ENCODE data around the gene TMEM167A. TPM values are rescaled to one million over a fixed set of nuclear protein-coding genes. Genes with fewer than 3 reads are reported as not detected.

TMEM167A gene
- total and polyA plus RNA-seq, 5 donors, result 27.9 to 78.0 (median 55.0) TPM

DNA sequence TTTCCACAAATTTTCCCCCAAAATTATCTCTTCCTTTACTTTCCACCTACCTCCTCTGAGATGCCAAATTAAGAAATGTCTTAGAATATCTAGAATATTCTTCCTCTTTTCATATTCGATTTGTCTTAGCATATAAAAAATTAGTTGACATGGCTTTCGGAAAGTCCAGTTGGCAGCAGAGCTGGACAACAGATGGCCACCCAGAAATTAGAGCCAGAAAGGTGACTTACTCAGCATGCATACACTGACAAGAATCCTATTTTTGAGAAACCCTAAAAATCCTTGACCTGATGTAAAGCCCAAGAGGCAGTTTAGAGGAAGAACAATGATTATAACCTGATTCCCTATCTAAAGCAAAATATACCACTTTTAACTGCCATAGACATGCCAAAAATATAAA, 22.0 kb downstream of the TMEM167A start:
- ATAC-seq (no peak), DNase-seq (no peak)
- Histone ChIP-seq H3K4me3 (ENCODE audit: low read length) (no peak overlapping the region), H3K27me3 (ENCODE audit: control insufficient read depth, insufficient read depth) (no peaks in the 10 kb centered on the region), H3K4me1 (ENCODE audit: control insufficient read depth, insufficient read depth, low read length) (peaks cover 2% of the 10 kb centered on the region), H3K27ac (ENCODE audit: low read length) (no peak overlapping the region), H3K9me3 (ENCODE audit: control insufficient read depth, low read length) (no peaks in the 10 kb centered on the region)
- WGBS, result 72% methylated on average over 2 of the region's 2 CpGs
- intact Hi-C loops (cut with DNase I), result no loop called here

DNA sequence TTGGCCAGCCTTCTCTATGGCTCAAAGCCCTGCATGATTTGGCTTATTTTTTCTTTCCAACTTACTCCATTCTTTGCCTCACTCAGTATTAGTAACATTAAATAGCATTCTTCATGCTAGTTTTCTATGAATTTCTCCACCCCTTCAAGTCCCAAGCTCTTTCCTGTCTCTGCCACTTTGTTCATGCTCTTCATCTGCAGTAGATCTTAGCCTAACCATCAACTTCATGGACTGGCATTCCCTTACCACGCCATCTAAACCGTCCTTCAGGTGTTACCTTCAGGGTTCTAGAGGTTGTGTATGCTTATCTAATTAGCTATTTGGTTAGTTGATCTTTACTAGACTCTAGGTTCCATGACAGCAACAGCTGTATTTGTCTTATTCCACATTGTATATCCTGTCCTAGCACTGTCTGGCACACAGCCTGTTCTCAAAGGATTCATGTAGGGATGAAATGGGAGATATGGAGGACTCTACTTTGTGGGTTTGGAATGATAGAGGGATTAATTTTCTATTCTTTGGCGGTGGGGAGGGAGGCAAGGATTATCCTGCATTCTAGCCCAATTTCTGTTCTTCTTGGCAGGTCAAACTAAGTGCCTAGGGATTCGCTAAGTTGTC, 26.4 kb downstream of the TMEM167A start:
- DNase-seq, result no peak
- Histone ChIP-seq H3K27ac (ENCODE audit: low read length) (no peak overlapping the region), H3K4me3 (ENCODE audit: low read length) (no peak overlapping the region), H3K27me3 (ENCODE audit: control insufficient read depth, insufficient read depth) (no peaks in the 10 kb centered on the region), H3K4me1 (ENCODE audit: control insufficient read depth, insufficient read depth, low read length) (no peaks in the 10 kb centered on the region), H3K9me3 (ENCODE audit: control insufficient read depth, low read length) (no peaks in the 10 kb centered on the region)
- intact Hi-C loops (cut with DNase I), result no loop called here
- no peak for ATAC-seq
- WGBS, result 87% methylated on average over 4 of the region's 4 CpGs

DNA sequence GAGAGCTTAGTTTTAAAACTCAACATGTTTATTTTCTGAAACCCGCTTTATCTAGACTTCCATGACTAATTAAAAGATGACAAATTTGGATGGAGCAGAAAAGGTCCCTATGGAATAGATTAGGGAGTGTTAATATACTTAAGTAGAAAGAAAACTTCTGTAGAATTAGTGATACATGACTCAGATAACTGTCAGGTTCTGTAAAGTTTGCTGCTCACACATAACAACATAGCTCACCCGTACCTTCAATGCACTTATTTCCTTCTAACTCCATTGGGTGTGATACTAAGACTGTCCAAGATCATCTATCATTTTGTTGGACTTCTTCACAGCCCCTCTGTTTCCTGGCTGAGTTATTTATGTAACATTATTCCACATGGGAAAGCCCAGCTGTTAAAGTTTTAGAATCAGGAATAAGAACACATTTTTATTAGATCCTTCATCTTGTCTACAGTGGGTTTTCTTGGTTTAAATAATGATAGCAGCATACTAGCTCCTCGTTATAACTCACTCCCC, 27.8 kb downstream of the TMEM167A start:
- 60% methylated on average over 3 of the region's 3 CpGs for WGBS
- intact Hi-C loops (cut with DNase I), result no loop called here
- Histone ChIP-seq H3K27ac (ENCODE audit: low read length) (no peak overlapping the region), H3K4me3 (ENCODE audit: low read length) (no peak overlapping the region), H3K27me3 (ENCODE audit: control insufficient read depth, insufficient read depth) (no peaks in the 10 kb centered on the region), H3K4me1 (ENCODE audit: control insufficient read depth, insufficient read depth, low read length) (no peaks in the 10 kb centered on the region), H3K9me3 (ENCODE audit: control insufficient read depth, low read length) (no peaks in the 10 kb centered on the region)
- ATAC-seq (peak in 1 of 2 donors; percentile 21), DNase-seq (no peak)

DNA sequence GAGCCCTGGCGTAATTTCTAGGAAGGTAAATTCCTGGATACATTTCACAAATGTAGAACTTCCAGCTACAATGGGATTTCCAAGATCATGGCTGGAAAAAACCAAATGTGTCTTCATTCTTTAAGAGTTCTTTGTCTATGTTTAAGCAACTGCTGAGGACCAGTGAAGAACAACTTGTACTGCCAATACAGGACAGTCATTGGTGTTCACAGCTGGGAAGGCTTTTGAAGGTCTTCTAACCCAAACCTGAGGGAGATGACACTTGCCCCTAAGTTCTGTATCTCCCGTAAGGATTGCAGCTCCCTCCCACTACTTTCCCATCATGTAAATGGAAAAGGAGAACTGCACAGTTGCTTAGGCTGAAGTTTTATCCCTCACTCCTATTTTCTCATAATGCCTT, 28.4 kb downstream of the TMEM167A start:
- H3K9me3 ChIP-seq (ENCODE audit: control insufficient read depth, low read length), result no peaks in the 10 kb centered on the region
- no peaks in the 10 kb centered on the region for H3K27me3 ChIP-seq (ENCODE audit: control insufficient read depth, insufficient read depth)
- intact Hi-C loops (cut with DNase I), result no loop called here
- H3K27ac ChIP-seq (ENCODE audit: low read length), result no peak overlapping the region
- no peaks in the 10 kb centered on the region for H3K4me1 ChIP-seq (ENCODE audit: control insufficient read depth, insufficient read depth, low read length)
- WGBS, result 76% methylated on average over 2 of the region's 2 CpGs
- ATAC-seq (no peak), DNase-seq (no peak)
- no peak overlapping the region for H3K4me3 ChIP-seq (ENCODE audit: low read length)

DNA sequence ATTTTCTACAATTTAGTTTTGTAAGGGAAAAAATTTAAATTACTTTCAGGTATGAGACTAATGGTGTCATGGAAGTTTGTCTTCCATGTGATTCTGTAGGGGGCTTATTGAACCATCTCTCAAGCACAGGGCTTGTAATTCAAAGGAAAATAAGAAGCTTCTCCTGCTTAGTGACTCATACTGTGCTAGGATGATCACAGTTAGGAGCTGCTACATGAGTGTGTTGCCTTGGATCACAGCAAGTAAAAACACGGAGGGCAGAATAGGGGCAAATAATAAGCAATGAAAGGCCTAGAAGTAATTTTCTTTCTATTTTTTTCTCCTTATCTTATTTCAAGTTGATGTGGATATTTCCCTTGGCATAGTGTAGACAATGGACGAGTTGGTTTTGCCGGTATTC, 28.9 kb downstream of the TMEM167A start:
- WGBS, result 50% methylated on average over 3 of the region's 3 CpGs
- DNase-seq, result no peak
- ATAC-seq, result peak; percentile 38 to 58
- no peaks in the 10 kb centered on the region for H3K4me1 ChIP-seq (ENCODE audit: control insufficient read depth, insufficient read depth, low read length)
- no peaks in the 10 kb centered on the region for H3K9me3 ChIP-seq (ENCODE audit: control insufficient read depth, low read length)
- intact Hi-C loops (cut with DNase I), result no loop called here
- no peak overlapping the region for H3K27ac ChIP-seq (ENCODE audit: low read length)
- no peaks in the 10 kb centered on the region for H3K27me3 ChIP-seq (ENCODE audit: control insufficient read depth, insufficient read depth)
- H3K4me3 ChIP-seq (ENCODE audit: low read length), result no peak overlapping the region

DNA sequence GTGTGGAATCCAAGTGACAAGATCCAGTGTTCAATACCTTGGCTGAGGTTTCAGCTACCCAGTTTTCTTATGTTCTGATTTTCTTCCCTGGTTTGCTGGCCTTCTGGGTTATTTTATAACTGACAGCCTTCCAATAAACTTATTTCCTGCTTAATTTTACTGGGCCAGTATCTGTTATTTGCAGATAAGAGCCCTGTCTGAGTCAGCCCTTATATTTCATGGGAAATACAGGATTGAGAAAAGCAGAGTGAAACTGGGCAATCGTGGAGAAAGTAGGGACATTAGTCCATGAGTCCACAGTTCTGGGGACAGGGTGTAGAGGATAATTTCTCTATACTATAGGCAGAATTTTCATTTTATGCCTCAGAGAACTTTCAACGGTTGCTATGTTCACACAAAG, 32.3 kb downstream of the TMEM167A start:
- Histone ChIP-seq H3K4me3 (ENCODE audit: low read length) (no peak overlapping the region), H3K4me1 (ENCODE audit: control insufficient read depth, insufficient read depth, low read length) (no peaks in the 10 kb centered on the region), H3K27me3 (ENCODE audit: control insufficient read depth, insufficient read depth) (no peaks in the 10 kb centered on the region), H3K9me3 (ENCODE audit: control insufficient read depth, low read length) (no peaks in the 10 kb centered on the region), H3K27ac (ENCODE audit: low read length) (no peak overlapping the region)
- 48% methylated on average over 2 of the region's 2 CpGs for WGBS
- intact Hi-C loops (cut with DNase I), result no loop called here
- no peak for DNase-seq
- peak; percentile 37 to 48 for ATAC-seq

DNA sequence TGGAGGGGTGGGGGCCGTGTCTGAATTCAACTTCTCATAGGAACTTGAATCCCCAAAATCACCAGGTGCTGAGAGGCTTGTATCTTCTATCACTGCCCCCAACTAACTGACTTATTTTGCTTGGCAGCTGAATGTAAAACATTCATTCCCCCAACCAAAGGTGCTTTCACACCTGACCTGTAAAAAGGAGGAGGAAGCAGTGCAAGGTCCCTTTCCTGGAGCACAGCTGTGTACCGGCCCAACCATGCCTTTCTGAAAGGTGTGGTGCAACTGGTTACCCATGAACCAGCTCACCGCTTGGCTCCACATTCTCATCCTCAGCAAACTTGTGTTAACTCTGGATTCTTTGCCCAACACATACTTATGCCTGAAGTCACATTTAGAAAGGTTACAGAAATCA, 34.7 kb downstream of the TMEM167A start:
- 92% methylated on average over 3 of the region's 3 CpGs for WGBS
- Histone ChIP-seq H3K27ac (ENCODE audit: low read length) (no peak overlapping the region), H3K4me3 (ENCODE audit: low read length) (no peak overlapping the region), H3K27me3 (ENCODE audit: control insufficient read depth, insufficient read depth) (no peaks in the 10 kb centered on the region), H3K9me3 (ENCODE audit: control insufficient read depth, low read length) (no peaks in the 10 kb centered on the region), H3K4me1 (ENCODE audit: control insufficient read depth, insufficient read depth, low read length) (no peaks in the 10 kb centered on the region)
- intact Hi-C loops (cut with DNase I), result no loop called here
- ATAC-seq (no peak), DNase-seq (no peak)

DNA sequence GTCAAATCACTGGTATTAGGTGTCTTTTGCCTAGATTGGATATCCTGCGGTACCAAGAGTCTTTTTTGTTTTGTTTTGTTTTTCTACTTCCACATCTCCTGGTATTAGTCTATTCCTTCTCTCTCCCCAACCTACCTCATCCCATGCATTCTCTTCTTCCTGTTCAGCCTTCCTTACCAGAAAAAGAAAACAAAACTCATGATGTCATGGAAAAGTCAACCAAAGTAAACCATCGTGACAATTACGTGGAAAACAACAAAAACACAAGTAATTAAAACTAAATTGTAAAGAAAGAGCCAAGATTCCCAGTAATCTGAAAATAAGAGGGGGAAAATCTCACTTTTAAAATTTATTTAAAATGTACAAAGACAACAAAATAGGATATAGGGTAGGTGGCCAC, 38.3 kb downstream of the TMEM167A start:
- Histone ChIP-seq H3K4me1 (ENCODE audit: control insufficient read depth, insufficient read depth, low read length) (no peaks in the 10 kb centered on the region), H3K27ac (ENCODE audit: low read length) (no peak overlapping the region), H3K4me3 (ENCODE audit: low read length) (no peak overlapping the region), H3K9me3 (ENCODE audit: control insufficient read depth, low read length) (no peaks in the 10 kb centered on the region), H3K27me3 (ENCODE audit: control insufficient read depth, insufficient read depth) (no peaks in the 10 kb centered on the region)
- intact Hi-C loops (cut with DNase I), result no loop called here
- 91% methylated on average over 3 of the region's 3 CpGs for WGBS
- DNase-seq (no peak), ATAC-seq (no peak)

DNA sequence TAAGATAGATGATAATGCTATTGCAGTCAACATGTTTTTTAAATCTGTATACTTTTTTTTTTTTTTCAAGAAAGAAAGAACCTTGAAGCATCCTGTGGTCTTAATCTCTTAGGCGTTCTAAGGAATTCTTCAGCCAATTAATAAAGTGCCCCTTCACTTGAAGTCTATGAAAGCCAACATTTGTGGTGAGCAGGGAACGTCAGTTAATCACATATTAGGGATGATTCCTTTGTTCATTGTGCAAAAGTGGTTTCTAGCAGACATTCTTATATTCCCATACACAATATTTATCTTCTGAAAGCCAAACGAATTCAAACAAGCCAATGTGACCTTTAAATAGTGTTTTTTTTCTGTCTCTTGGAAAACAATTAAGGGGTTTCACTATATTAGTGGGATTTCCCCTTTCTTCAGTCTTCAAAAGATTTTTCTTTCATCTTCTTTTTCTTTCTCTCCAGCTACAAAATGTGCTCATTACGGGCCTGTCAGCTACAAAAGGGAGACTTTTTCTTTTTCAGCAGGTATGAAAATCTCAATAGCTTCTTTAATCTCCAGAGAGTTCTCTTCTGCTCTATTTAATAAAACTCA, 40.1 kb downstream of the TMEM167A start:
- H3K27ac ChIP-seq (ENCODE audit: low read length), result no peak overlapping the region
- 59% methylated on average over 4 of the region's 4 CpGs for WGBS
- H3K27me3 ChIP-seq (ENCODE audit: control insufficient read depth, insufficient read depth), result no peaks in the 10 kb centered on the region
- no peaks in the 10 kb centered on the region for H3K4me1 ChIP-seq (ENCODE audit: control insufficient read depth, insufficient read depth, low read length)
- intact Hi-C loops (cut with DNase I), result no loop called here
- DNase-seq (no peak), ATAC-seq (no peak)
- H3K9me3 ChIP-seq (ENCODE audit: control insufficient read depth, low read length), result no peaks in the 10 kb centered on the region
- no peak overlapping the region for H3K4me3 ChIP-seq (ENCODE audit: low read length)

DNA sequence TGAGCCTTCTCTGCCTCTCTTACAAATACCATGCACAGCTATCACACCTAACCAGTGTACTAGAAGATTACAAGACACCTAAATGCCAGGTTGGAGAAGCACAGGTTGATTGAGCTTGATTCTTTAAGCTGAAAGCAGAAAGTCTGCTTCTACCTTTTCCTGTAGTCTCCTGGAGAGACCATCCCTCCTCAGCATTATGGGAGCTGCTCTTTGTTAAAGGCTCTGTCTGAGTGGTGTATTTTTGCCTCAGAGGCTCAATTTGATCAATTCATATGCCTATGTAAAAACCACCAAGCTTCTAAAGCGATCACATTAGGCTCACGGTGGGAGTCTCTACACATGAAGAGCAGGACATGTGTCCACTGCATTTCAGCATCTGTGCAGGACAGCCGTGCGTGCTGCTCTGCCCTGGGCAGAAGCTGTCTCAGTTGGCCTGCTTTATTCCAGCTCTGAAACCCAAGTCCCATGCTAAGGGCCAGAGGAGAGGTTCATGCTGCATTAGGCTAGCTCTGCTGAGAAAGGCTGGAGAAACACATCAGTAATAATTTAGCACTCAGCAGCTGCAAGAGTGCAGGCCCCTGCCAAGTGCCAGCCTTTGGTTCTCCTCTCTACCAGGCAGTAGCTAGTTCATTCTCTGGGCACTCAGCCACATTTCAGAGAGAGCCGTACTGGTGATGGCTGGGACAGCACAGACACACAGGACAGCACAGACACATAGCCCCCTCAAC, 41.7 kb downstream of the TMEM167A start:
- intact Hi-C loops (cut with DNase I), result no loop called here
- peak; percentile 97 for ATAC-seq
- WGBS, result 52% methylated on average over 5 of the region's 5 CpGs

DNA sequence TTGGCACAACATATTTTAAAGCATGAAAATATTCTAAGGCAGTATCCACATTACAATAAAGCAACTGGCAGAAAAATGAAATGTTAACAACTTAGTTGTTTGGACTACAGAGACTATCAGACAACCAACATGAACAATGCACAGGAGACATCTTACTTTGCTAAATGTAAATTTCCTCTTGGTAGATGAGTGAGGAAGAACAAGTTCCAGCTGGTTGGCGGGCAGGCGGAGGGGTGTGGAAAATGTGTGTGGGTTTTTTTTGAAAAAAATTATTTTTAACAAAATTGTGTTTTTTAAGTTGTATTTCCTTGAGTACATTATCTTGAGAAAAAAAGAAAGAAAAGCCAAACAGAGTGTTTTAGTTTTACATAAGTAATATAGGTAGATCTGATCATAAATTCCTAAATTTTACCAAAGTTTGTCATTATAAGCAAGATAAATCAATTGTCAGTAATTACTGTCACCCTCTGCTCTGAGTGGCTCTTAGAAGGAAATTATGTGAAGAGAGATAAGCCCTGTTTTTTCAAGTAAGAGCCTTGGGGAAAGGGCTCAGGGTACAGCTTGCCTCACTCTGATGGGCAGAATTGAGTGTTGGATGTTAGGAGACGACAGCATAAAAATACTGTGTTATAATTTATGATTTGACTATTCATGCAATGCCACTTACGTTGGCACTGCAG, 42.5 kb downstream of the TMEM167A start:
- WGBS, result 73% methylated on average over 4 of the region's 4 CpGs

More for the DNA sequence above, 41.7 kb downstream of the TMEM167A start:
- Histone ChIP-seq H3K4me3 (ENCODE audit: low read length) (no peak overlapping the region), H3K4me1 (ENCODE audit: control insufficient read depth, insufficient read depth, low read length) (no peaks in the 10 kb centered on the region), H3K27ac (ENCODE audit: low read length) (peak overlapping the region; percentile 6), H3K27me3 (ENCODE audit: control insufficient read depth, insufficient read depth) (no peaks in the 10 kb centered on the region), H3K9me3 (ENCODE audit: control insufficient read depth, low read length) (no peaks in the 10 kb centered on the region)
- peak; percentile 59 to 81 (median 76) for DNase-seq

More for the DNA sequence above, 42.5 kb downstream of the TMEM167A start:
- Histone ChIP-seq H3K27me3 (ENCODE audit: control insufficient read depth, insufficient read depth) (no peaks in the 10 kb centered on the region), H3K4me3 (ENCODE audit: low read length) (no peak overlapping the region), H3K9me3 (ENCODE audit: control insufficient read depth, low read length) (no peaks in the 10 kb centered on the region), H3K27ac (ENCODE audit: low read length) (no peak overlapping the region), H3K4me1 (ENCODE audit: control insufficient read depth, insufficient read depth, low read length) (no peaks in the 10 kb centered on the region)
- DNase-seq (no peak), ATAC-seq (no peak)
- intact Hi-C loops (cut with DNase I), result no loop called here
